Measurements from ENCODE around the gene EGFR.
A peak's percentile ranks its signal among the peaks of the same experiment; 100 is the strongest.

Gene EGFR

GRCh38 chr7:55023841-55024505 lies 5.2 kb downstream of the EGFR start:
- no peak for TF ChIP-seq CTCF (IDR thresholded peaks at IDR 0.05; ENCODE audit: insufficient read depth, low read length, missing control alignments)
- ChIA-PET POLR2A (interaction anchor here (1.7 kb wide), 1 partner anchor 109 kb away, joined by 4 read pairs; no protein-coding TSS in a partner anchor), CTCF (interaction anchor here (0.9 to 9.0 kb wide), 6 partner anchors 8 to 250 kb away, joined by 3 to 68 read pairs (median 8); no protein-coding TSS in a partner anchor)
- no peak for DNase-seq (ENCODE audit: low read depth, low spot score)
- no peak overlapping the region for H3K4me3 ChIP-seq (ENCODE audit: low read depth, low read length)

- no peak overlapping the region for H3K4me3 ChIP-seq (ENCODE audit: low read depth, low read length)
- no peak for TF ChIP-seq CTCF (IDR thresholded peaks at IDR 0.05; ENCODE audit: insufficient read depth, low read length, missing control alignments)
- ChIA-PET CTCF (interaction anchor here (1.3 to 9.0 kb wide), 5 partner anchors 9 to 251 kb away, joined by 4 to 68 read pairs (median 9); no protein-coding TSS in a partner anchor), POLR2A (interaction anchor here (1.7 kb wide), 1 partner anchor 108 kb away, joined by 4 read pairs; no protein-coding TSS in a partner anchor)
- peak; percentile 52 for DNase-seq (ENCODE audit: low read depth, low spot score)
Observed at GRCh38 chr7:55024776-55025175, 6.0 kb downstream of the EGFR start.

GRCh38 chr7:55026086-55026790 lies 7.4 kb downstream of the EGFR start:
- H3K4me3 ChIP-seq (ENCODE audit: low read depth, low read length) = no peak overlapping the region
- TF ChIP-seq CTCF (IDR thresholded peaks at IDR 0.05; ENCODE audit: insufficient read depth, low read length, missing control alignments) = no peak
- DNase-seq (ENCODE audit: low read depth, low spot score) = no peak
- ChIA-PET CTCF (interaction anchor here (0.6 to 9.0 kb wide), 5 partner anchors 10 to 253 kb away, joined by 3 to 68 read pairs (median 9); no protein-coding TSS in a partner anchor), POLR2A (no interaction called here)

GRCh38 chr7:55026867-55027490 lies 8.2 kb downstream of the EGFR start:
- CTCF ChIA-PET = interaction anchor here (0.7 to 2.0 kb wide), 4 partner anchors 10 to 253 kb away, joined by 3 to 4 read pairs (median 4); no protein-coding TSS in a partner anchor
- no peak for DNase-seq (ENCODE audit: low read depth, low spot score)
- TF ChIP-seq CTCF (IDR thresholded peaks at IDR 0.05; ENCODE audit: insufficient read depth, low read length, missing control alignments) = no peak
- POLR2A ChIA-PET = no interaction called here
- no peak overlapping the region for H3K4me3 ChIP-seq (ENCODE audit: low read depth, low read length)

GRCh38 chr7:55028011-55028410 lies 9.2 kb downstream of the EGFR start:
- no peak for DNase-seq (ENCODE audit: low read depth, low spot score)
- CTCF ChIA-PET = interaction anchor here (0.8 to 2.0 kb wide), 3 partner anchors 9 to 239 kb away, joined by 3 to 4 read pairs (median 4); no protein-coding TSS in a partner anchor

More at GRCh38 chr7:55028011-55028410, 9.2 kb downstream of the EGFR start:
- no peak for TF ChIP-seq CTCF (IDR thresholded peaks at IDR 0.05; ENCODE audit: insufficient read depth, low read length, missing control alignments)
- POLR2A ChIA-PET = no interaction called here
- H3K4me3 ChIP-seq (ENCODE audit: low read depth, low read length) = no peak overlapping the region
